KMS-11 (cell line): Measurements from ENCODE around the gene COX4I1.

Experiments
- H2AFZ ChIP-seq: fragments of 200-600 bp; sonication (generic); 2 replicates; pipeline ENCODE4 v1.6.1; 2016; ENCODE audit warnings: antibody characterized with exemption, mixed run types, low read depth
- H3K27ac ChIP-seq: fragments of 200-600 bp; sonication (generic); 2 replicates; pipeline ENCODE4 v1.6.1; 2016; ENCODE audit warnings: mild to moderate bottlenecking, mixed run types
- H3K27me3 ChIP-seq: fragments of 200-600 bp; sonication (generic); 2 replicates; pipeline ENCODE4 v1.6.1; 2017; ENCODE audit warnings: mild to moderate bottlenecking, low read depth, mixed run types, moderate library complexity; ENCODE audit not compliant: insufficient read depth
- H3K36me3 ChIP-seq: fragments of 200-600 bp; sonication (generic); 2 replicates; pipeline ENCODE4 v1.6.1; 2017; ENCODE audit warnings: mild to moderate bottlenecking, mixed run types; ENCODE audit not compliant: insufficient read depth
- H3K4me1 ChIP-seq: fragments of 200-600 bp; sonication (generic); 2 replicates; pipeline ENCODE4 v1.6.1; 2016; ENCODE audit warnings: mild to moderate bottlenecking, low read depth, mixed run types; ENCODE audit not compliant: poor library complexity, severe bottlenecking
- H3K4me2 ChIP-seq: fragments of 200-600 bp; sonication (generic); 2 replicates; pipeline ENCODE4 v1.7.0; 2016; ENCODE audit warnings: mild to moderate bottlenecking, mixed run types
- H3K4me3 ChIP-seq: fragments of 200-600 bp; sonication (generic); IDR thresholded peaks from 2 replicates; pipeline ENCODE4 v1.6.1; 2017; ENCODE audit warnings: low read depth, low read length, mixed read lengths; ENCODE audit not compliant: insufficient read depth
- H3K79me2 ChIP-seq: fragments of 200-600 bp; sonication (generic); 2 replicates; pipeline ENCODE4 v1.6.1; 2016; ENCODE audit warnings: low read depth, mixed run types; ENCODE audit not compliant: insufficient read depth
- H3K9ac ChIP-seq: fragments of 200-600 bp; sonication (generic); 2 replicates; pipeline ENCODE4 v1.6.1; 2016; ENCODE audit warnings: mild to moderate bottlenecking, mixed run types
- H4K20me1 ChIP-seq: fragments of 200-600 bp; sonication (generic); 2 replicates; pipeline ENCODE4 v1.6.1; 2016; ENCODE audit warnings: mild to moderate bottlenecking, mixed run types; ENCODE audit not compliant: insufficient read depth
- TF ChIP-seq, protein P1 (sequence below): fragments of 200-600 bp; sonication (generic); conservative IDR thresholded peaks from 2 replicates; pipeline ENCODE4 v1.6.1; 2017; ENCODE audit warnings: low read depth, mild to moderate bottlenecking, antibody characterized with exemption, low read length, moderate library complexity, mixed read lengths

COX4I1 gene

DNA sequence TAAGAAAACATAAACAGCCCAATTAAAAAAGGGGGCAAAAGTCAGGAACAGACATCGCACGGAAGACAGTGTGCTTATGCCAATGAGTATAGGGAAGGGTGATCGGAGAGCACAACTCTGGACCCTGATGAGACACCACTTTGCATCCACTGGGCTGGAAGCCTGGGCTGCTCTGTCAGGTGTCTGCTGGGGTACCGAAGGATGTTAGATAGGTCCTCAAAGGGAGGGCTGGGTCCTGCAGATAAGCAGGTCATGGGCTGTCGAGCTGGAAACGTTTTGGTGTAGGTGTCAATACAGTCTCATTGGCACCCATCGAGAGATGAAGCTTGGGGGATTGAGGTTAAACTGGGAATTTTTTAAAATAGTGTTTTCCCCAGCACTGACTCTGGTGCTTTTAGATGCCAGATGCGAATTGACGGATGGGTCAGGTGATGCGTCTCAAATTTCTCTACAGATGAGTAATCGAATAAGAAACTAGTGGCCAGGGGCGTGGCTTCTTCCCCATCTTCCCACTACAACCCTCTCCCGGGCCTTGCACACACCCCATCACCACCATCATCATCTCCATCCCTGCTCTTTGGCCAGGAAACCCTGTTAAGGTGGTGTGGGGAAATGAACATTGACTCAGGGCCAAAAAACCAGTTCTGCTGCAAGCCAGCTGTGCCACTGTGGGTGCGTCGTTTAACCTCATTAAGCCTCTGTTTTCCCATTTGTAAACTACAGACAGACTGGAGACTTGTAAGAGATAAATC lies 51.7 kb downstream of the COX4I1 start:
- Histone ChIP-seq H3K27me3 (peaks cover 43% of the 10 kb centered on the region), H3K36me3 (no peaks in the 10 kb centered on the region), H2AFZ (no peak overlapping the region)

DNA sequence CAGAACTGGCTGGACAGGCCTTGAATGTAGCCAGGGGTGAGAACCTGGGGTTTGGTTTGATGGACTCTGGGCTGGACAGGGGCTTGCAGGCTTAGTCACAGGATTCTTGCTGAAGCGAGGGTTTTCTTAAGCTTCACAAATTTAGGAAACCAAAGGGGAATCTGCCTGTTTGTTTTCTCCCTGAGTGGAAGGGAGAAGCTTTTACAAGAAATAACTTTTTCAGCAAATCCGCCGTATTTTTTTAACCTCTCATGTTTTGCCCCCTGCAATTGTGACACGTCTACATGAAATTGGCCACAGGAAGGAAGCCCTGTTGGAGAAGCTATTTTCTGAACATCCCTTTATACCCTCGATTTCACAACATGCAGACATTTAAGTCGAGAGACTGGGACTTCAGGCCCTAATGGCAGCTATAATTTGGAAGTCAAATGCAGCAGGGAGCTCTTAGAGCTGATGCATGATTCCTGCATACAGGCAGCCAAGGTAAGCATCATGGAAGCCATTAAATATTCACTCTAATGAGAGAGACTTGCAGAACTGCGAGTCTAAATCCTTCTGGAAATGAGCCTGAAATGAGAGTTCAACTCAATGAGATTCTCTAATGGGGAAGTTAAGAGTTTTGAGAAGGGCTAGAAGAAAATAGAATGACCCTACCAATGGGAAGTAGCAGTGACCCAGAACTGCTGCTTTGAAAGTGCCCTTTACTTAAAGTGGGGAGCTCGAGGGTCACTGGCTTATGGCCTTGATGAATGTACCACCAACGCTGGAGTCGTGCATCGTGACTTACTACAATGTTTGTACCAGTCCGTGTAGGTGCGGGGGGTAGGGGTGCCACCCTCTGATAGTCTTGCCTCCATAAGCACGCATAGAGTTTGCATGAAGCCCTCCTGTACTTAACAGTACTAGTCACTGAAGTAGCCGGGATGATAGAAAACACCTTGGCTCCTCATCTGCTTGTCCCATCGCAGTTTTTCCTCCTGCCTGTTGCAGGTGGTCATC lies 54.4 kb downstream of the COX4I1 start:
- Histone ChIP-seq H3K9ac (no peak overlapping the region), H3K27ac (no peak overlapping the region), H3K4me3 (no peak overlapping the region), H3K27me3 (peaks cover 42% of the 10 kb centered on the region; the same call in 1 of the 2 replicates), H2AFZ (no peak overlapping the region), H3K4me2 (no peak overlapping the region), H3K79me2 (no peaks in the 10 kb centered on the region), H3K4me1 (no peaks in the 10 kb centered on the region), H4K20me1 (no peaks in the 10 kb centered on the region), H3K36me3 (no peaks in the 10 kb centered on the region)
- TF ChIP-seq, protein P1, sequence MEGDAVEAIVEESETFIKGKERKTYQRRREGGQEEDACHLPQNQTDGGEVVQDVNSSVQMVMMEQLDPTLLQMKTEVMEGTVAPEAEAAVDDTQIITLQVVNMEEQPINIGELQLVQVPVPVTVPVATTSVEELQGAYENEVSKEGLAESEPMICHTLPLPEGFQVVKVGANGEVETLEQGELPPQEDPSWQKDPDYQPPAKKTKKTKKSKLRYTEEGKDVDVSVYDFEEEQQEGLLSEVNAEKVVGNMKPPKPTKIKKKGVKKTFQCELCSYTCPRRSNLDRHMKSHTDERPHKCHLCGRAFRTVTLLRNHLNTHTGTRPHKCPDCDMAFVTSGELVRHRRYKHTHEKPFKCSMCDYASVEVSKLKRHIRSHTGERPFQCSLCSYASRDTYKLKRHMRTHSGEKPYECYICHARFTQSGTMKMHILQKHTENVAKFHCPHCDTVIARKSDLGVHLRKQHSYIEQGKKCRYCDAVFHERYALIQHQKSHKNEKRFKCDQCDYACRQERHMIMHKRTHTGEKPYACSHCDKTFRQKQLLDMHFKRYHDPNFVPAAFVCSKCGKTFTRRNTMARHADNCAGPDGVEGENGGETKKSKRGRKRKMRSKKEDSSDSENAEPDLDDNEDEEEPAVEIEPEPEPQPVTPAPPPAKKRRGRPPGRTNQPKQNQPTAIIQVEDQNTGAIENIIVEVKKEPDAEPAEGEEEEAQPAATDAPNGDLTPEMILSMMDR = no peak

More for the DNA sequence above, 51.7 kb downstream of the COX4I1 start:
- no peak overlapping the region for H3K9ac ChIP-seq
- H3K27ac ChIP-seq = no peak overlapping the region
- no peaks in the 10 kb centered on the region for H3K4me1 ChIP-seq
- TF ChIP-seq, protein P1 = no peak
- H3K4me3 ChIP-seq = no peak overlapping the region
- no peaks in the 10 kb centered on the region for H3K79me2 ChIP-seq
- no peaks in the 10 kb centered on the region for H4K20me1 ChIP-seq
- H3K4me2 ChIP-seq = no peak overlapping the region

GRCh38 chr16:85854935-85855334 lies 55.4 kb downstream of the COX4I1 start:
- TF ChIP-seq, protein P1 = no peak

DNA sequence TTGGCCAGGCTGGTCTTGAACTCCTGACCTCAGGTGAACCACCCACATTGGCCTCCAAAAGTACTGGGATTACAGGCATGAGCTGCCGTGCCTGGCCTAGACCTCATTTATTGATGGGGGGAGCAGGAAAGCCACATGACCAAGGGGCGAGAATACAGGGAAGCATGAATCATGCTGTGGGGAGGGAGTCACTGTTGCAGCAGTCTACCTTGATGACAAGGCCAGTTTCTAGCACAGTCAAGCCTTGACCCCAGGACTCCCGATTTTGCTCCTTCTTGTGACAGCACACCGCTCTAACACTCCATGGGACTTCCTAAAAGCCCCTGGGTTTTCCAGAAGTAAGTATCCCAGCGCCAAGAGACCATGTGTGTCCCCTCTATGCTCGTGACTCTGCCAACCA lies 56.6 kb downstream of the COX4I1 start:
- H3K4me3 ChIP-seq = no peak overlapping the region
- TF ChIP-seq, protein P1 = no peak
- no peak overlapping the region for H3K4me2 ChIP-seq
- no peak overlapping the region for H3K9ac ChIP-seq
- no peaks in the 10 kb centered on the region for H3K4me1 ChIP-seq
- no peak overlapping the region for H2AFZ ChIP-seq
- peaks cover 39% of the 10 kb centered on the region; the same call in 1 of the 2 replicates for H3K27me3 ChIP-seq
- no peak overlapping the region for H3K27ac ChIP-seq
- H4K20me1 ChIP-seq = no peaks in the 10 kb centered on the region
- H3K79me2 ChIP-seq = no peaks in the 10 kb centered on the region
- H3K36me3 ChIP-seq = no peaks in the 10 kb centered on the region

More at GRCh38 chr16:85854935-85855334, 55.4 kb downstream of the COX4I1 start:
- Histone ChIP-seq H3K4me1 (no peaks in the 10 kb centered on the region), H4K20me1 (no peaks in the 10 kb centered on the region), H2AFZ (no peak overlapping the region), H3K9ac (no peak overlapping the region), H3K79me2 (no peaks in the 10 kb centered on the region), H3K4me3 (no peak overlapping the region), H3K36me3 (no peaks in the 10 kb centered on the region), H3K27ac (no peak overlapping the region), H3K27me3 (peaks cover 42% of the 10 kb centered on the region; the same call in 1 of the 2 replicates), H3K4me2 (no peak overlapping the region)
